HPDE6-E6E7 (cell line): ENCODE measurements around the gene LRRC7.

ENCODE experiments used
- DNase-seq: peaks from one replicate; pipeline ENCODE4 v3.0.0; 2011; ENCODE audit warnings: missing footprints; ENCODE audit errors: extremely low spot score

Gene LRRC7

DNA sequence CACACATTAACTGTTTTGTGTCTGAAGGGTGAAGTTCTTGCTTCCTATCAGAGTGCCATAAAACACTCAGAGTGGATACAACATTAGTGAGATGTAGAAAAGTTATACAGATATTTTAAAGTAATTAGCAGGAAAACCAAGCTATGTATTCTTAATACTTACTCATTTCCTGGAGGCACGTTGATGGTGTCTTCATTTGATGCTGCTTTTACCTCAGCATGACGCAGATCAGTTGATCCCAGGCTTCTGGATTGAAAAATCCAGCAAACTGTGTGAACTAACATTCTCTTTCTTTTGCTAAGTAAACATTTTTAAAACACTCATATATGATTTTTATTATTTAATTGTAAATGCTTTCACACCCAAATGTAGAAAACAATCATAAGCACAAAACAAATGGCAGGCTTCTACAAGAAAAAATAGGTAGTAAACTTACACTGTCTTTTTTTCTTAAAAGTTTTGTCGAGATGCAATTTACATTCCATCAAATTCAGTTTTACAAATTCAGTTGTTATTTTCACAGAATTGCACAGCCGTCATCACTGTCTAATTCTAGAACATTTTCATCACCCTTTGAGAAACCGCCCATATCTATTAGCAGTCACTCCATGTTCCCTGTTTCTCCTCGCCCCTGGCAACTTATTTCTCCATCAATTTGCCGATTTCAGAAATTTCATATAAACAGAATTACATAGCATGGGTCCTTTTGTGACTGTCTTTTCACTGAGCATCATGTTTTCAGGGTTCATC is 198.9 kb downstream of the LRRC7 start:
- no peak for DNase-seq

DNA sequence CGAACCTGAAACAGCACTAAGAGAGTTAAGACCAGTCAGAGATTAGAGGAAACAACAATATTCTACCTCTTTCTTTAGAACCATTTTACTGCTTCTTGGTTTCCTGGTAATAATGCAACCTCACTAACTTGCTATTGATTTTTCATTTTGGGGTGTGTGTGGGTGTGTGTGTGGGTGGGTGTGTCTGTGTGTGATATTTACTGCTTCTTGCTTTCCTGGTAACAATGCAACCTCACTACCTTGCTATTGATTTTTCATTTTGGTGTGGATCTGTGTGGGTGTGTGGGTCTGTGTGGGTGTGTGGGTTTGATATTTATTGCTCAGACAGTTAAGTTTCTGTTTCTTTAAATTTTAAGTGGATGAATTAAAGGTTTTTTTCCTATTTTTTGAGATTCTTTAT is 208.8 kb downstream of the LRRC7 start:
- no peak for DNase-seq

- no peak for DNase-seq
These were observed 209.7 kb downstream of the LRRC7 start for GRCh38 chr1:69777423-69777822.

- DNase-seq: no peak
These were observed 210.2 kb downstream of the LRRC7 start for GRCh38 chr1:69777971-69778370.

DNA sequence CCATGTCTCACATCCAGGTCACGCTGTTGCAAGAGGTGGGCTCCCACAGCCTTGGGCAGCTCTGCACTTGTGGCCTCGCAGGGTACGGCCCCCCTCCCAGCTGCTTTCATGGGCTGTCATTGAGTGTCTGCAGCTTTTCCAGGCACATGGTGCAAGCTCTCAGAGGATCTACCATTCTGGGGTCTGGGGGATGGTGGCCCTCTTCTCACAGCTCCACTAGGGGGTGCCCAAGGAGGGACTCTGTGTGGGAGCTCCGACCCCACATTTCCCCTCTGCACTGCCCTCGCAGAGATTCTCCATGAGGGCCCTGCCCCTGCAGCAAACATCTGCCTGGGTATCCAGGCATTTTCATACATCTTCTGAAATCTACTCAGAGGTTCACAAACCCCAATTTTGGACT is 219.4 kb downstream of the LRRC7 start:
- DNase-seq: no peak

GRCh38 chr1:69791311-69791710 is 223.6 kb downstream of the LRRC7 start:
- DNase-seq: no peak

DNA sequence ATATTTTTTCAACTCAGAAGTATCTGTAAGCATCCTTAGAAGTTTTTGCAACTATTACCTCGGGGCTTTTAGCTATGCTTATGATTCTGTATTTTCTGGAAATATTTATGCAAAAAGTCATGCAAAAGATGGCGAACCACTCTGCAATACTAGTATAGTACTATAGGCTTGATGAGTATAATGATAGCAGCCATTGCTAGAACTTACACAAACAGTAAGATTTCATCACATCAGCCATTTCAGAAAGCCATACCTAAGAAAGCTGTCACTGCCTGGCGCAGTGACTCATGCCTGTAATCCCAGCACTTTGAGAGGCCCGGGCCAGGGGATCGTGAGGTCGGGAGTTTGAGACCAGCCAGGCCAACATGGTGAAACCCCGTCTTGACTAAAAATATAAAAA is 227.1 kb downstream of the LRRC7 start:
- no peak for DNase-seq

- no peak for DNase-seq
These were observed 247.2 kb downstream of the LRRC7 start for GRCh38 chr1:69814926-69815325.

GRCh38 chr1:69824932-69825331 is 257.2 kb downstream of the LRRC7 start:
- no peak for DNase-seq

DNA sequence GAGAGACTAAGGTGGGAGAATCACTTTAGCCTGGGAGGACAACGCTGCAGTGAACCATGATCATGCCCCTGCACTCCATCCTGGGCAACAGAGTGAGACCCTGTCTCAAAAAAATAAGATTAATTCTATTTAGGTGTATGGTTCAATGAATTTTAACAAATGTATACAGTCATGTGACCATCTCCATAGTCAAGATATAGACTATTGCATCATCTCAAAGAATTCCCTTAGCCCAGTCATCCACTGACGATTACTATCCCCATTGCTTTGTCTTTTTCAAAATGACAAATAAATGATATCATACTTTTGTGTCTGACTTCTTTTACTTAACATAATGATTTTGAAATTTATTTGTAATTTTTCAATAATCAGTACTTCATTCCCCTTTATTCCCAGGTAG is 260.0 kb downstream of the LRRC7 start:
- no peak for DNase-seq

DNA sequence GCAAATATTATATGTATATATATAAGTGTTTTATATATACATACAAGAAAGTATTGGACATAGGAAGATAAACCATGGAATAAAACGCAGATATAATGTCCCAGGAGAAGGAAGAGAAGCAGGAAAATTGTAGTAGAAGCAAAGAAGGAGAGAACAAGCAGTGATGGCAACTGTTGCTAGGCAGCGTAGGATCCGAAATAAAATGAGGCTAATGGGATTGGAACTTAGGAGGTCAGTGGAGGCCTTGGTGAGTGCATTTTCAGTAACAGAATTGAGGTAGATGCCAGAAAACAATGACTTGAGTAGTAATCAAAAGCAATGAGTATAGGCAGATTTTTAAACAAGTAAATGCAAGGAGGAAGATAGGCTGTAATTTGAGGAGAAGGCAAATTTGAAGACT is 265.8 kb downstream of the LRRC7 start:
- no peak for DNase-seq

- DNase-seq: no peak
These were observed 266.6 kb downstream of the LRRC7 start for GRCh38 chr1:69834336-69834735.

GRCh38 chr1:69835955-69836354 is 268.2 kb downstream of the LRRC7 start:
- no peak for DNase-seq

- no peak for DNase-seq
These were observed 269.4 kb downstream of the LRRC7 start for GRCh38 chr1:69836971-69837636.

DNA sequence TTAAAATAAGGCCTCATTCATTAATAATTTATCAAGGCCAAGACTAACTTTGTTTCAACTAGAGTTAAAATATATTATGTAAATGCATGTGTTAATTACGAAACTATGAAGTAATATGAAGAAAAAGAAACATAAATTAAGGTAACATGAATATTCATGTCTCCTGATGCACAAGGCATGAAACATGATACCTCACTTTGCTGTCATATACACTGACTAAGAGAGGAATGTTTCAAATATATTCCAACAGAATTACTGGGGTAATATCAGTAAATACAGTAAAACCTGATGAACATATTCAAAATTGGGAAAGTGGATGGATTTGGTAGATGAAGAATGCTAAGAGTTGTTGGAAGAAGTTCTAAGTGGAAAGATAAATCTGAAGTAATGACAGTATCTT is 274.6 kb downstream of the LRRC7 start:
- no peak for DNase-seq

- DNase-seq: no peak
These were observed 277.9 kb downstream of the LRRC7 start for GRCh38 chr1:69845655-69846054.

DNA sequence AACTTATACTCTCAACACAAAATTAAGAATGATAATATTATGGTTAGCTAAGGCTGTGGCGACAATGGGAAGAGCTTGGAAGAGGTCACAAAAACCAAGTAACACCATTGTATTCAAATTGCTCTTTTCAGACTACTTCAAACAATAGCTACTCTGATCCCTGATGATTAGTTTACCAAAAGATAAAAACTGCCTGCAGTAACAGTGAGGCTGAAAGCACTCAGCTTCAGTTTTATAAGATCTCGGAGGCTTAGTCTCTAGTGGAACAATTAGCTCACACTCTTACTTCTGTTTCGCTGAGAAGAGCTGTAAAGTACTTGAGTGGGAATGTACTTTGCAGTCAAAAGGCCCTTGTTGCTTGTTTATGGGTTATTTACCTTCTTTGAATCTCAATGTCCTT is 278.5 kb downstream of the LRRC7 start:
- DNase-seq: no peak

DNA sequence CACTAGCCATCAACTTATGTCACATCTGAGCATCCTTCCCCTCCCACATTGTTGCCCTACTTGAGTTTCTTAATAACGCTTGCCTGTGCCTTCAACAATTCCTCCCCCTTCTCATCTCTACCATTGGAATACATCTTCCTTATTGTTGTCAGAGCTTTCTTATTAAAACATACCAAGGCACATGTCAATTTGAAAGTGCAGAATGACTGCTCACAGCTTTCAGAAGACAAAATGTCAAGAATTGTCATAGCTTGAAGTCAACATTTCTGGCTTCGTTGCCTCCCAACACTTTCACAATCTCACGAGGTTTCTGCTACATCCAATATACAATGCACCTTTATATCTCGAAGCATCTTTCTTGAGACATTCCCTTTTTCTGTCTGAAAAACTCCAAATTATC is 279.9 kb downstream of the LRRC7 start:
- DNase-seq: no peak

DNA sequence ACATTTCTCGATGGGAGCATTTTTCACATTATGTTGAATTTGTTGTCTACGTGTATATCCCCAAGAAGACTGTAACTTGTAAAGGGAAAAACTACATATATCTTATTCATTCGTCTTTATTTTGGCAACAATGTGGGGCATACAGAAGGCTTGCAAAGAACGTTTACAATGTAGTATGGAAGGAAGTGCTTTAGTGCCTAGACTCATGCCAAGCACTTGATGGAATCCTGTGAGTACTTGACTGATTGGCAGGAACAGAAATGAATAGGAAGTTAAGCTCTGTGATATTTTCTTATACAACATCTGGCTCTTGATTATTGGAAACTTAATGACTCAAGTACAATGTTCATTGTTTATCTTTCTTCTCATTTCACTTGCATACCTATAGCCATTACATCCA is 284.4 kb downstream of the LRRC7 start:
- DNase-seq: no peak

- DNase-seq: no peak
These were observed 285.0 kb downstream of the LRRC7 start for GRCh38 chr1:69852706-69853105.

DNA sequence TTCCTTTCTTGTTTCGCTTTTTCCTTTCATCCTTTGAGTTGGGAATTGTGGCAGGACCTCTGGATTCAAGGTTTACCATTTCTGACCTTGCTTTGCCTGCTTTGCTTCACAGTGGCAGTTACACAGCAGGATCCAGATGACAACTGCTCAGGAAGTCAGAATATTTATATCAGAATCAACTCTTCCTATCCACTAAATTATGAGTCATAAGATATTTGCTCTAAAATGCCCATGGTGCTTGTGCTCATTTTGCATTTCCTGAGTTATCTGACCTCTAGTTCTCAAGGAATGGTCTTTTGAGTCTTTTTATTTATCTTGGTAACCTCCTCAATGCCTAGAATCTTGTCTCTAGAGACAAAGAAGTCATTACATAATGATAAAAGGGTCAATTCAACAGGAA is 290.8 kb downstream of the LRRC7 start:
- no peak for DNase-seq

GRCh38 chr1:69861641-69862040 is 293.9 kb downstream of the LRRC7 start:
- no peak for DNase-seq

GRCh38 chr1:69862906-69863305 is 295.2 kb downstream of the LRRC7 start:
- no peak for DNase-seq

DNA sequence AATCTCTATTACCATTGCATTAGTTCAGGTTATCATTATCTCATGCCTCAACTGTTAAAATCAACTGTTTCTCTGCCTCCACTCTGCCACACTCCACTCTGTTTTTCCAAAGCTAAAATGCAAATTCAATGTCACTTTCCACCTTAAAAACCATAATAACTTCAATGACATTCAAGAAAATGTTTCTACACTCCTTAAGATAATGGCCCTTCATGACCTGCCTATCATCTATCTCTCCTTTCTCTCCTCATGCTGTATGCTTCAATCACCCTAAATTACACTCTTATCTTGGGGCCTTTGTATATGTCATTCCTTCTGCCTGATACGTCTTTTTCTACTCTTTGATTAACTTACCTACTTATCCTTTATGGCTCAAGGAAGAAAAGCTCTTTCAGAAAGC is 296.0 kb downstream of the LRRC7 start:
- no peak for DNase-seq
